H1 (cell line): ENCODE results near the gene DDX1. TPM values are rescaled to one million over a fixed set of nuclear protein-coding genes. Genes with fewer than 3 reads are reported as not detected.

Experiments used
- CHD7 ChIP-seq: fragments of 300-600 bp; sonication (generic); IDR thresholded peaks from 2 replicates; pipeline ENCODE4 v1.7.1; 2012; ENCODE audit warnings: low read length, moderate library complexity, mild to moderate bottlenecking, inconsistent platforms; ENCODE audit not compliant: insufficient replicate concordance
- GABPA ChIP-seq: IDR thresholded peaks from 2 replicates; pipeline ENCODE4 v1.6.1; 2011; ENCODE audit warnings: mild to moderate bottlenecking, low read length, moderate library complexity, borderline replicate concordance; ENCODE audit not compliant: insufficient read depth
- polyA plus RNA-seq, 7 experiments: library from polyadenylated mRNA; depleted of rRNA in 3 of 7; stranded (reverse) in 5 of 7; unstranded in 2 of 7; fragments of >200 nt in 5 of 7; fragments of 200-250 nt in 2 of 7; gene quantifications; 1 replicate in 5 of 7; 2 replicates in 1 of 7; 4 replicates in 1 of 7; pipeline versions ENCODE4 v1.2.1 to v1.2.3, GENCODE V29; 2011 to 2013; ENCODE audit warnings: missing spikeins in 2 of 7, mixed read lengths in 2 of 7
- total RNA-seq: library from RNA; stranded (reverse); fragmentation: NEBNext Ultra II Directional; extraction: Animal tissue kit (Norgen Biotek cat#: 25700); gene quantifications from 2 replicates; pipeline ENCODE4 v1.2.1, GENCODE V29; 2021

DDX1 gene
- total and polyA plus RNA-seq, 2 of the 8 experiments (the other 6 are each of a cell fraction or from before 2014, with no cell fraction given), result 51.1 to 161 TPM

GRCh38 chr2:15640784-15641183, 49.1 kb downstream of the DDX1 start (continued):
- TF ChIP-seq CHD7, result no peak
- TF ChIP-seq GABPA, result no peak
